ENCODE measurements around the gene TMEM40. TPM values are rescaled to one million over a fixed set of nuclear protein-coding genes. Genes with fewer than 3 reads are reported as not detected.

The TMEM40 gene
- total RNA-seq, 2 experiments from 2014 or later: not detected

GRCh38 chr3:12727937-12728336 lies 31.1 kb downstream of the TMEM40 start:
- DNase-seq (ENCODE audit: low spot score): no peak
- no peaks in the 10 kb centered on the region for H4K20me1 ChIP-seq (ENCODE audit: insufficient read depth, low read length)
- TF ChIP-seq CTCF (conservative IDR thresholded peaks at IDR 0.05; ENCODE audit: low read length) (no peak), EZH2phosphoT487 (IDR thresholded peaks at IDR 0.05; ENCODE audit: borderline replicate concordance, low read depth, low read length) (no peak)
- no TSS peak for BruUV-seq (replicated peaks)
- H3K9me2 ChIP-seq (ENCODE audit: insufficient read depth, low read length): no peaks in the 10 kb centered on the region
- intact Hi-C loops (cut with micrococcal nuclease; ENCODE audit: unreplicated experiment): no loop called here
- H3K9me3 ChIP-seq (ENCODE audit: low read length): no peaks in the 10 kb centered on the region
- ChIA-PET CTCF (ENCODE audit: unreplicated experiment) (no interaction called here), POLR2A (interaction anchor here (0.8 kb wide), 1 partner anchor 17 kb away, joined by 3 read pairs; no protein-coding TSS in a partner anchor)
- no peak overlapping the region for H3K4me2 ChIP-seq (ENCODE audit: low read length)
- no peaks in the 10 kb centered on the region for H3K36me3 ChIP-seq (ENCODE audit: insufficient read depth, low read length)
- H2AFZ ChIP-seq (ENCODE audit: low read length): no peak overlapping the region
- no peaks in the 10 kb centered on the region for H3K79me2 ChIP-seq (ENCODE audit: insufficient read depth, low read depth, low read length)
- no peak overlapping the region for H3K27ac ChIP-seq (ENCODE audit: low read depth, low read length, poor library complexity, severe bottlenecking)
- peaks cover 10% of the 10 kb centered on the region for H3K4me1 ChIP-seq (ENCODE audit: insufficient read depth, low read length, poor library complexity, severe bottlenecking)
- H3K4me3 ChIP-seq (ENCODE audit: low read depth, low read length, poor library complexity, severe bottlenecking): no peak overlapping the region

- TF ChIP-seq EZH2phosphoT487 (IDR thresholded peaks at IDR 0.05; ENCODE audit: borderline replicate concordance, low read depth, low read length) (no peak), CTCF (conservative IDR thresholded peaks at IDR 0.05; ENCODE audit: low read length) (no peak)
- Histone ChIP-seq H3K36me3 (ENCODE audit: insufficient read depth, low read length) (no peaks in the 10 kb centered on the region), H3K9me2 (ENCODE audit: insufficient read depth, low read length) (no peaks in the 10 kb centered on the region), H4K20me1 (ENCODE audit: insufficient read depth, low read length) (no peaks in the 10 kb centered on the region), H3K79me2 (ENCODE audit: insufficient read depth, low read depth, low read length) (no peaks in the 10 kb centered on the region), H3K4me3 (ENCODE audit: low read depth, low read length, poor library complexity, severe bottlenecking) (no peak overlapping the region), H3K4me2 (ENCODE audit: low read length) (no peak overlapping the region), H3K27ac (ENCODE audit: low read depth, low read length, poor library complexity, severe bottlenecking) (no peak overlapping the region), H2AFZ (ENCODE audit: low read length) (no peak overlapping the region), H3K4me1 (ENCODE audit: insufficient read depth, low read length, poor library complexity, severe bottlenecking) (peaks cover 10% of the 10 kb centered on the region), H3K9me3 (ENCODE audit: low read length) (no peaks in the 10 kb centered on the region)
- BruUV-seq (replicated peaks): no TSS peak
- POLR2A ChIA-PET: no interaction called here
- intact Hi-C loops (cut with micrococcal nuclease; ENCODE audit: unreplicated experiment): no loop called here
- CTCF ChIA-PET (ENCODE audit: unreplicated experiment): no interaction called here
- DNase-seq (ENCODE audit: low spot score): no peak
Observed at GRCh38 chr3:12727481-12727880, 31.6 kb downstream of the TMEM40 start.

GRCh38 chr3:12725436-12725835 lies 33.6 kb downstream of the TMEM40 start:
- no peak for TF ChIP-seq CTCF (conservative IDR thresholded peaks at IDR 0.05; ENCODE audit: low read length)
- TF ChIP-seq EZH2phosphoT487 (IDR thresholded peaks at IDR 0.05; ENCODE audit: borderline replicate concordance, low read depth, low read length): no peak
- Histone ChIP-seq H2AFZ (ENCODE audit: low read length) (no peak overlapping the region), H3K79me2 (ENCODE audit: insufficient read depth, low read depth, low read length) (no peaks in the 10 kb centered on the region), H4K20me1 (ENCODE audit: insufficient read depth, low read length) (no peaks in the 10 kb centered on the region), H3K36me3 (ENCODE audit: insufficient read depth, low read length) (no peaks in the 10 kb centered on the region), H3K9me2 (ENCODE audit: insufficient read depth, low read length) (no peaks in the 10 kb centered on the region), H3K4me3 (ENCODE audit: low read depth, low read length, poor library complexity, severe bottlenecking) (no peak overlapping the region), H3K4me2 (ENCODE audit: low read length) (no peak overlapping the region), H3K4me1 (ENCODE audit: insufficient read depth, low read length, poor library complexity, severe bottlenecking) (peaks cover 4% of the 10 kb centered on the region), H3K9me3 (ENCODE audit: low read length) (no peaks in the 10 kb centered on the region), H3K27ac (ENCODE audit: low read depth, low read length, poor library complexity, severe bottlenecking) (no peak overlapping the region)
- intact Hi-C loops (cut with micrococcal nuclease; ENCODE audit: unreplicated experiment): no loop called here
- no peak for DNase-seq (ENCODE audit: low spot score)
- POLR2A ChIA-PET: interaction anchor here (0.6 to 1.3 kb wide), 2 partner anchors 9 to 80 kb away, joined by 3 to 4 read pairs; no protein-coding TSS in a partner anchor
- no TSS peak for BruUV-seq (replicated peaks)
- CTCF ChIA-PET (ENCODE audit: unreplicated experiment): no interaction called here

Measured in OCI-LY7 (cell line).